ENCODE results near the gene ANKRD42.
"Not testable (repeated sequence)": the region's sequence is repeated elsewhere in the genome, so short reads cannot be mapped to it uniquely, and the experiment has no call there.

Gene ANKRD42

GRCh38 chr11:83168756-83169155, 24.8 kb upstream of the ANKRD42 start:
- in situ Hi-C loops (cut with HindIII; ENCODE audit: low pct_ligation_motif_present, low pct_unique_long_range_greater_than_20kb, low sequenced_read_pairs), result no loop called here

GRCh38 chr11:83170865-83171264, 22.6 kb upstream of the ANKRD42 start:
- in situ Hi-C loops (cut with HindIII; ENCODE audit: low pct_ligation_motif_present, low pct_unique_long_range_greater_than_20kb, low sequenced_read_pairs), result no loop called here
- DNase-seq, result no peak

More at GRCh38 chr11:83168756-83169155, 24.8 kb upstream of the ANKRD42 start:
- DNase-seq, result no peak

- no peak for DNase-seq
- in situ Hi-C loops (cut with HindIII; ENCODE audit: low pct_ligation_motif_present, low pct_unique_long_range_greater_than_20kb, low sequenced_read_pairs), result no loop called here
Measured at GRCh38 chr11:83172551-83172950, 21.0 kb upstream of the ANKRD42 start.

GRCh38 chr11:83174008-83174407, 19.5 kb upstream of the ANKRD42 start:
- DNase-seq, result no peak
- in situ Hi-C loops (cut with HindIII; ENCODE audit: low pct_ligation_motif_present, low pct_unique_long_range_greater_than_20kb, low sequenced_read_pairs), result no loop called here

GRCh38 chr11:83175815-83176214, 17.7 kb upstream of the ANKRD42 start:
- in situ Hi-C loops (cut with HindIII; ENCODE audit: low pct_ligation_motif_present, low pct_unique_long_range_greater_than_20kb, low sequenced_read_pairs), result no loop called here
- DNase-seq, result no peak

GRCh38 chr11:83181815-83182214, 11.7 kb upstream of the ANKRD42 start:
- no peak for DNase-seq
- in situ Hi-C loops (cut with HindIII; ENCODE audit: low pct_ligation_motif_present, low pct_unique_long_range_greater_than_20kb, low sequenced_read_pairs), result no loop called here

- in situ Hi-C loops (cut with HindIII; ENCODE audit: low pct_ligation_motif_present, low pct_unique_long_range_greater_than_20kb, low sequenced_read_pairs), result no loop called here
- no peak for DNase-seq
Measured at GRCh38 chr11:83185767-83186166, 7.7 kb upstream of the ANKRD42 start.

GRCh38 chr11:83187465-83187864, 6.0 kb upstream of the ANKRD42 start:
- DNase-seq, result no peak
- in situ Hi-C loops (cut with HindIII; ENCODE audit: low pct_ligation_motif_present, low pct_unique_long_range_greater_than_20kb, low sequenced_read_pairs), result no loop called here

- in situ Hi-C loops (cut with HindIII; ENCODE audit: low pct_ligation_motif_present, low pct_unique_long_range_greater_than_20kb, low sequenced_read_pairs), result no loop called here
- DNase-seq, result no peak
Measured at GRCh38 chr11:83191491-83191890, 2.0 kb upstream of the ANKRD42 start.

- in situ Hi-C loops (cut with HindIII; ENCODE audit: low pct_ligation_motif_present, low pct_unique_long_range_greater_than_20kb, low sequenced_read_pairs), result no loop called here
- no peak for DNase-seq
Measured at GRCh38 chr11:83191986-83192385, 1.5 kb upstream of the ANKRD42 start.

GRCh38 chr11:83192606-83193245, 786 bp upstream of the ANKRD42 start:
- in situ Hi-C loops (cut with HindIII; ENCODE audit: low pct_ligation_motif_present, low pct_unique_long_range_greater_than_20kb, low sequenced_read_pairs), result no loop called here
- no peak for DNase-seq

- in situ Hi-C loops (cut with HindIII; ENCODE audit: low pct_ligation_motif_present, low pct_unique_long_range_greater_than_20kb, low sequenced_read_pairs), result no loop called here
- peak; percentile 61 for DNase-seq
Measured at GRCh38 chr11:83194281-83195142, 1.0 kb downstream of the ANKRD42 start.

- in situ Hi-C loops (cut with HindIII; ENCODE audit: low pct_ligation_motif_present, low pct_unique_long_range_greater_than_20kb, low sequenced_read_pairs), result no loop called here
- DNase-seq, result peak; percentile 7
Measured at GRCh38 chr11:83195143-83195466, 1.6 kb downstream of the ANKRD42 start.

GRCh38 chr11:83195649-83196048, 2.1 kb downstream of the ANKRD42 start:
- in situ Hi-C loops (cut with HindIII; ENCODE audit: low pct_ligation_motif_present, low pct_unique_long_range_greater_than_20kb, low sequenced_read_pairs), result no loop called here
- DNase-seq, result no peak

GRCh38 chr11:83200035-83200434, 6.5 kb downstream of the ANKRD42 start:
- no peak for DNase-seq
- in situ Hi-C loops (cut with HindIII; ENCODE audit: low pct_ligation_motif_present, low pct_unique_long_range_greater_than_20kb, low sequenced_read_pairs), result no loop called here

GRCh38 chr11:83205608-83206185, 12.2 kb downstream of the ANKRD42 start:
- in situ Hi-C loops (cut with HindIII; ENCODE audit: low pct_ligation_motif_present, low pct_unique_long_range_greater_than_20kb, low sequenced_read_pairs), result no loop called here
- DNase-seq, result no peak

GRCh38 chr11:83206221-83206620, 12.7 kb downstream of the ANKRD42 start:
- in situ Hi-C loops (cut with HindIII; ENCODE audit: low pct_ligation_motif_present, low pct_unique_long_range_greater_than_20kb, low sequenced_read_pairs), result no loop called here
- DNase-seq, result no peak

- in situ Hi-C loops (cut with HindIII; ENCODE audit: low pct_ligation_motif_present, low pct_unique_long_range_greater_than_20kb, low sequenced_read_pairs); DNase-seq: not testable (repeated sequence)
Measured at GRCh38 chr11:83206771-83207382, 13.4 kb downstream of the ANKRD42 start.

- in situ Hi-C loops (cut with HindIII; ENCODE audit: low pct_ligation_motif_present, low pct_unique_long_range_greater_than_20kb, low sequenced_read_pairs), result no loop called here
- peak; percentile 1 for DNase-seq
Measured at GRCh38 chr11:83219095-83219494, 25.6 kb downstream of the ANKRD42 start.

All from ACHN (cell line).